ENCODE results near the gene ANKRD60.

ANKRD60 gene

DNA sequence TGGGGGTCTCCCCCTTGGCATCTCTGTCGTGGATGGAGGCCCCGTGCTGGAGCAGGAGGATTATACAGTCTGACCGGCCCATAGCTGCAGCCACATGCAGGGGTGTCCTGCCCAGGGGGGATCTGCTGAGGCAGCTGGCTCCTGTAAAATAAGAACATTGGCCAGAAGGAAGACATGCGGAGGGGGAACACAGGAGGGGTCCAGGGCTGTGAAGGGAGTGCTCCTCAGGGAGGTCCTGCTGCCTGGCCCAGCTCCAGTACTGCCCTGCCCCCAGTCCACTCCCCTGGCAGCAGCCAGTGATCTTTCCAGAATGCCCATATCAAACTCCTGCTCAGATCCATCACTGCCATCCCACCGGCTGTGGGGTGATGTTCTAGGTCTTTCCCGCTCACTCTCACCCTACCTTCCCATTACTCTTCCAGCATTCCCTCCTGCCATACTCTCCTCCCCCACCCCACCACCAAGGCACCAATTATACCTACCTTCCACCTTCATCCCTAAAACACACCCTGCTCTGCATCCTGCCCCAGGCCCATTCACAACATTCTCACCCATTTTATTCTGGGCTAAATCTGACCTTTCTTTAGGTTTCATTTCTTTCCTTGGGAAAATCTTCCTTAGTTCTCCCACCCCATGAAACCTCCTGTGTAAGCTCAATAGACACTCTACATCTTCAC lies 9.7 kb downstream of the ANKRD60 start:
- H3K27ac ChIP-seq = no peak overlapping the region
- TF ChIP-seq ZFX (IDR thresholded peaks at IDR 0.05) = no peak
- TF ChIP-seq, protein P1, sequence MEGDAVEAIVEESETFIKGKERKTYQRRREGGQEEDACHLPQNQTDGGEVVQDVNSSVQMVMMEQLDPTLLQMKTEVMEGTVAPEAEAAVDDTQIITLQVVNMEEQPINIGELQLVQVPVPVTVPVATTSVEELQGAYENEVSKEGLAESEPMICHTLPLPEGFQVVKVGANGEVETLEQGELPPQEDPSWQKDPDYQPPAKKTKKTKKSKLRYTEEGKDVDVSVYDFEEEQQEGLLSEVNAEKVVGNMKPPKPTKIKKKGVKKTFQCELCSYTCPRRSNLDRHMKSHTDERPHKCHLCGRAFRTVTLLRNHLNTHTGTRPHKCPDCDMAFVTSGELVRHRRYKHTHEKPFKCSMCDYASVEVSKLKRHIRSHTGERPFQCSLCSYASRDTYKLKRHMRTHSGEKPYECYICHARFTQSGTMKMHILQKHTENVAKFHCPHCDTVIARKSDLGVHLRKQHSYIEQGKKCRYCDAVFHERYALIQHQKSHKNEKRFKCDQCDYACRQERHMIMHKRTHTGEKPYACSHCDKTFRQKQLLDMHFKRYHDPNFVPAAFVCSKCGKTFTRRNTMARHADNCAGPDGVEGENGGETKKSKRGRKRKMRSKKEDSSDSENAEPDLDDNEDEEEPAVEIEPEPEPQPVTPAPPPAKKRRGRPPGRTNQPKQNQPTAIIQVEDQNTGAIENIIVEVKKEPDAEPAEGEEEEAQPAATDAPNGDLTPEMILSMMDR (conservative IDR thresholded peaks at IDR 0.05) = no peak

DNA sequence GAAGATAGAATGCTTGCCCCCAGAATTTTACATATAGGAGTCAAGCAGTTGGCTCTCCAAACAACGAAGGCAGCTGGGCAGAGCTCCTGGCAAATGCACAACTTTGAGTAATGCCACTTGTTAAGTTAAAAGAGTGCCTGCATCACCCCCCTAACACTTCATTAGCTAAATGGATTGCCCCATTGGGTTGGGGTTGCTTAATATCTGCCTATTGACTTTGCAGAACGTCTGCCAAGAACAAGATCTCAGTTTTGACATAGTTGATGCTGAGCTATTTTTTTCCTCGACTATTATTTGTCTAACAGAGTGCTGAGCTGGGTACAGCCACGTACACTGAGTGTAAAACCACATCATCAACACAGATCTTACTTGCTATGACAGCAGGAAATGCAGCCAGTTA lies 12.1 kb downstream of the ANKRD60 start:
- no peak overlapping the region for H3K27ac ChIP-seq
- TF ChIP-seq, protein P1 (conservative IDR thresholded peaks at IDR 0.05) = no peak
- TF ChIP-seq ZFX (IDR thresholded peaks at IDR 0.05) = no peak

DNA sequence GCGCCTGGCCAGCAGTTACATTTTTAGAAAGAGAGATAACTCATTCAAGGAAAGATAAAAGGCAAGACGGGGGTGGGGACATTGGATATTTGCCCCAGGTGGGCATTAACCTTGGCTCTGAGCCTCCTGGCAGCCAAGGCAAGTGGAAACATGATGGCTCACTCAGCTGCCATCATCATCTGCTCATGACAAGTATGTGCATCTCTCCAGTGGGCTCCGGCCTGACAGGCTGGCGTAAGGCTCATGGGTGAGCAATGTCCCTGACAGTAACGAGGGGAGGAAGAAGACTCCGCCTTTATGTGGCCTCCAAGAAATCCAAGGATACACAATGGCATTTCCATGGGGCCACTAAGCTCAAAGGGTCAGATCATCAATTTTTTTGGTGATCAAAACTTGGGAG lies 13.3 kb downstream of the ANKRD60 start:
- H3K27ac ChIP-seq = no peak overlapping the region
- no peak for TF ChIP-seq ZFX (IDR thresholded peaks at IDR 0.05)
- TF ChIP-seq, protein P1 (conservative IDR thresholded peaks at IDR 0.05) = no peak

DNA sequence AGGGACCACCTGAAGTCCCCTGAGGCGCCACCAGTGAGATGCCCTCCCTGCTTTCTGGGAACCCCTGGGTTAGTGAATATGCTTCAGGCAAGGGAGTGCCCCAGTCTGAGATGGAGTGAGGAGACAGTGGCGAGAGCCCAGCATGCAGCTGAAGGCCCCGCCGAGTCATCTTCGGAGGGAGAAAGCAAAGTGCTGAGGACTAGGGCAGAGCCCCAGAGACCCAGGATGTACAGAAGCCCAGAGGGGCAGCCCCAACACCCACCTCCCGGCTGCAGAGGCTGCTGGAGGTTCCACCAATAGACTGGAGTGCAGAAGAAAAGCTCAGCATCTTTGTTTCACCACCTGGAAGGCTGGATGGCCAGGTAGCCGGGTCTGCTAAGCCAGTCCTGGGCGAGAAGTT lies 14.1 kb downstream of the ANKRD60 start:
- H3K27ac ChIP-seq = no peak overlapping the region
- TF ChIP-seq, protein P1 (conservative IDR thresholded peaks at IDR 0.05) = no peak
- TF ChIP-seq ZFX (IDR thresholded peaks at IDR 0.05) = no peak

DNA sequence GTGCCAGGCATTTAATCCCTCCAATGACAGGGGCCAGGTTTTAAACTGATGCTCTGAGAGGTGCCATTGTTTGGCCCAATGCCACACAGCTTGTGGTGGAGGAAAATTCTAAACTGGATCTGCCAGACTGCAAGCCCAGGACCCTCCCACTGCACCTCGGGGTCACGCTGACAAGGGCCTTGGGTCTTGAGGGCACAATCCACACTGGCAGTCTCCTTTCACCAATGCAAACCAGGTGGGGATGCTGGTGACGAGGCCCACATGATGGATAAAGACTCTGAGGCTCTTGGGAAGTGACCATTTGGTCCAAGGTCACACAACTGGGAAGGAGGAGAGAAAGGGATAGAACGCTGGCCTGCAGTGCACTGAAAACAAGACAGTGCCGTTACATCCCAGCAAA lies 14.7 kb downstream of the ANKRD60 start:
- no peak overlapping the region for H3K27ac ChIP-seq
- TF ChIP-seq, protein P1 (conservative IDR thresholded peaks at IDR 0.05) = no peak
- no peak for TF ChIP-seq ZFX (IDR thresholded peaks at IDR 0.05)

DNA sequence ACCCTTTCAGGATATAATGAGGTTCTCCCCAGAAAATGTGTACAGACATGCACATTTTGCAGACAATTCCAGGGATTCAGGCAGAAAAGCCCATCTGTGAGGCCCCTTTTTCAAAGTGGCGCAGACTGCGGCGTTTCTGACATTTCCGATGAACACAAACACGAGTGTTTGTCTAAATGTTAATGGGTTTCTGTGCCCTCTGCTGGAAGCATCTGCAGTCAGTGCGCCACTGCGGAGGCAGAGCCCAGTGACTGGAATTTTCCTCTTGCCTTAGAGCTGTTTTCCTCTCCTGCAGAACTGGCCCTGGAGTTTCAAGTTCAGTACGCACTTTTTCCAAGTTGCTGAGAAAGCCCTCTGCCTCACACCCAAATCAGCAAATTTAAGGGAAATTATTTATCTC lies 15.3 kb downstream of the ANKRD60 start:
- no peak overlapping the region for H3K27ac ChIP-seq
- TF ChIP-seq ZFX (IDR thresholded peaks at IDR 0.05) = no peak
- TF ChIP-seq, protein P1 (conservative IDR thresholded peaks at IDR 0.05) = no peak; the same call in 1 of the 2 replicates

DNA sequence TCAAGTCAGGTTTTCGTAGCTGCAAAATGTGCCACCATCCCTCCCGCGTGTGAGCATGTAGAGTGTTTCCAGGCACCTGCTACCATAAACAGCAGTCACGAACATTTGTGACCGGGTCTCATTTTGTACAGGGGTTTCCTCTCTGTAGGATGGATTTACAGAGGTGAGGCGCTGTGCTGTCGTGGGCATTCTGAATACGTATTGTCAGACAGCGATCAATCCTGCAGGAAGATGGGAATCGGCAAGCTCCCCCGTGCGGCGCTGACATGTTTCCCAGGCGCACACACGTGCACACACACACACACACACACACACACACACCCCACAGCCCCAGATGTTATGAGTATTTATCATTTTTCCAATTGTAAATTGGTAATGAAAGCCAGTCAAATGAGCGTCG lies 15.8 kb downstream of the ANKRD60 start:
- TF ChIP-seq, protein P1 (conservative IDR thresholded peaks at IDR 0.05) = no peak
- TF ChIP-seq ZFX (IDR thresholded peaks at IDR 0.05) = no peak
- no peak overlapping the region for H3K27ac ChIP-seq

Data from C4-2B (cell line).